OCI-LY7 (cell line): ENCODE results near the gene MTHFD2L. TPM values are rescaled to one million over a fixed set of nuclear protein-coding genes. Genes with fewer than 3 reads are reported as not detected.

Experiments used
- BruUV-seq: library from RNA; stranded (reverse); fragments of 400-500 nt; replicated peaks from 2 replicates; lab custom pipeline; 2021; lab: Mats Ljungman, UMichigan
- CTCF ChIA-PET: fragments of 300-600 bp; sonication (Branson Sonifier 250); formaldehyde crosslinking; loops from one replicate; lab custom pipeline; 2022; ENCODE audit warnings: antibody characterized with exemption; ENCODE audit not compliant: unreplicated experiment; lab: Charles Lee
- POLR2A ChIA-PET: fragments of 300-600 bp; sonication (Branson Sonifier 250); formaldehyde crosslinking; loops from one replicate; lab custom pipeline; 2022; ENCODE audit warnings: antibody characterized with exemption; lab: Charles Lee
- DNase-seq: peaks from one replicate; pipeline ENCODE4 v3.0.0-alpha.2; 2015; ENCODE audit warnings: low spot score
- H2AFZ ChIP-seq: fragments of 200-600 bp; sonication (generic), shearing (Covaris generic); 2 replicates; pipeline ENCODE4 v1.6.1; 2014; ENCODE audit warnings: mild to moderate bottlenecking, antibody characterized with exemption, low read length, moderate library complexity
- H3K27ac ChIP-seq: fragments of 200-600 bp; sonication (generic); 2 replicates; pipeline ENCODE4 v1.5.1; 2014; ENCODE audit warnings: mixed run types, low read depth, mild to moderate bottlenecking, moderate library complexity, low read length, inconsistent platforms; ENCODE audit not compliant: poor library complexity, severe bottlenecking
- H3K36me3 ChIP-seq: fragments of 200-600 bp; sonication (generic); 2 replicates; pipeline ENCODE4 v1.6.1; 2014; ENCODE audit warnings: mild to moderate bottlenecking, antibody characterized with exemption, low read length, moderate library complexity, mixed read lengths; ENCODE audit not compliant: insufficient read depth
- H3K4me1 ChIP-seq: fragments of 200-600 bp; sonication (generic); 2 replicates; pipeline ENCODE4 v1.5.1; 2014; ENCODE audit warnings: mild to moderate bottlenecking, low read length; ENCODE audit not compliant: insufficient read depth, poor library complexity, severe bottlenecking
- H3K4me2 ChIP-seq: fragments of 200-600 bp; sonication (generic); 2 replicates; pipeline ENCODE4 v1.6.1; 2014; ENCODE audit warnings: mild to moderate bottlenecking, low read length
- H3K4me3 ChIP-seq: fragments of 200-600 bp; sonication (generic); 2 replicates; pipeline ENCODE4 v1.5.1; 2014; ENCODE audit warnings: mild to moderate bottlenecking, low read depth, low read length; ENCODE audit not compliant: poor library complexity, severe bottlenecking
- H3K79me2 ChIP-seq: fragments of 200-600 bp; sonication (generic); 2 replicates; pipeline ENCODE4 v1.6.1; 2016; ENCODE audit warnings: low read depth, mild to moderate bottlenecking, low read length, moderate library complexity, mixed read lengths; ENCODE audit not compliant: insufficient read depth
- H3K9me2 ChIP-seq: fragments of 200-600 bp; sonication (generic); 2 replicates; pipeline ENCODE4 v1.6.1; 2016; ENCODE audit warnings: mild to moderate bottlenecking, low read length, mixed read lengths; ENCODE audit not compliant: insufficient read depth
- H3K9me3 ChIP-seq: fragments of 200-600 bp; sonication (generic); 2 replicates; pipeline ENCODE4 v1.6.1; 2014; ENCODE audit warnings: mild to moderate bottlenecking, mixed run types, low read length, mixed read lengths
- H4K20me1 ChIP-seq: fragments of 200-600 bp; sonication (generic); 2 replicates; pipeline ENCODE4 v1.6.1; 2014; ENCODE audit warnings: mild to moderate bottlenecking, antibody characterized with exemption, low read length, moderate library complexity, mixed read lengths; ENCODE audit not compliant: insufficient read depth
- CTCF ChIP-seq: fragments of 200-600 bp; sonication (generic); conservative IDR thresholded peaks from 2 replicates; pipeline ENCODE4 v1.5.1; 2014; ENCODE audit warnings: mild to moderate bottlenecking, antibody characterized with exemption, low read length, moderate library complexity, mixed read lengths
- EZH2phosphoT487 ChIP-seq: fragments of 200-600 bp; sonication (generic); IDR thresholded peaks from 2 replicates; pipeline ENCODE4 v1.6.1; 2018; ENCODE audit warnings: low read depth, borderline replicate concordance, mild to moderate bottlenecking, mixed run types, antibody characterized with exemption, low read length, moderate library complexity, mixed read lengths
- intact Hi-C: fragments of 100-400 bp; cut with micrococcal nuclease; formaldehyde crosslinking; loops from one replicate; pipeline ENCODE4 v1.10.0; 2022; ENCODE audit not compliant: unreplicated experiment
- total RNA-seq, 2 experiments: library from RNA; depleted of rRNA in 1 of 2; stranded (reverse); fragments of >200 nt in 1 of 2; shearing (Covaris generic) in 1 of 2; gene quantifications; 2 replicates each; pipeline ENCODE4 v1.2.3, GENCODE V29; 2014 to 2022

MTHFD2L gene
- total RNA-seq, 2 experiments from 2014 or later: 18.7 to 18.9 TPM

- CTCF ChIA-PET: no interaction called here
- intact Hi-C loops: no loop called here
- Histone ChIP-seq H3K9me3 (no peaks in the 10 kb centered on the region), H3K4me2 (no peak overlapping the region), H3K27ac (no peak overlapping the region), H2AFZ (no peak overlapping the region), H4K20me1 (0 out of 2 replicates have a peak, but pooled peaks cover under 1% of the 10 kb centered on the region), H3K9me2 (no peaks in the 10 kb centered on the region), H3K4me3 (no peak overlapping the region), H3K79me2 (peaks cover 8% of the 10 kb centered on the region; the same call in 1 of the 2 replicates), H3K36me3 (peaks cover 22% of the 10 kb centered on the region), H3K4me1 (no peaks in the 10 kb centered on the region)
- TF ChIP-seq CTCF: no peak
- no peak for TF ChIP-seq EZH2phosphoT487
- DNase-seq: no peak
- POLR2A ChIA-PET: interaction anchor here (0.9 to 1.3 kb wide), 3 partner anchors 10 to 17 kb away, joined by 3 to 4 read pairs (median 3); no protein-coding TSS in a partner anchor
- BruUV-seq: no TSS peak
Measured at GRCh38 chr4:74166818-74167217, 8.9 kb downstream of the MTHFD2L start.

GRCh38 chr4:74167585-74167984 is 9.7 kb downstream of the MTHFD2L start:
- H3K9me2 ChIP-seq: no peaks in the 10 kb centered on the region
- no peak overlapping the region for H3K4me2 ChIP-seq
- H3K9me3 ChIP-seq: no peaks in the 10 kb centered on the region
- POLR2A ChIA-PET: no interaction called here
- CTCF ChIA-PET: no interaction called here
- no peaks in the 10 kb centered on the region for H3K4me1 ChIP-seq
- no peaks in the 10 kb centered on the region; the same call in 1 of the 2 replicates for H3K79me2 ChIP-seq
- no peak overlapping the region for H3K4me3 ChIP-seq
- intact Hi-C loops: no loop called here
- peaks cover 15% of the 10 kb centered on the region for H3K36me3 ChIP-seq
- BruUV-seq: no TSS peak
- no peak for DNase-seq
- H4K20me1 ChIP-seq: no peaks in the 10 kb centered on the region
- no peak overlapping the region for H3K27ac ChIP-seq
- H2AFZ ChIP-seq: no peak overlapping the region
- no peak for TF ChIP-seq CTCF
- no peak for TF ChIP-seq EZH2phosphoT487

GRCh38 chr4:74168841-74169240 is 10.9 kb downstream of the MTHFD2L start:
- Histone ChIP-seq H3K36me3 (peaks cover 4% of the 10 kb centered on the region; the same call in 1 of the 2 replicates), H3K79me2 (no peaks in the 10 kb centered on the region), H2AFZ (no peak overlapping the region), H3K4me3 (no peak overlapping the region), H3K4me2 (no peak overlapping the region), H4K20me1 (no peaks in the 10 kb centered on the region), H3K9me3 (no peaks in the 10 kb centered on the region), H3K4me1 (no peaks in the 10 kb centered on the region), H3K9me2 (no peaks in the 10 kb centered on the region), H3K27ac (no peak overlapping the region)
- ChIA-PET CTCF (no interaction called here), POLR2A (interaction anchor here (0.6 kb wide), 2 partner anchors 12 to 442 kb away, joined by 3 read pairs; no protein-coding TSS in a partner anchor)
- intact Hi-C loops: no loop called here
- no TSS peak for BruUV-seq
- TF ChIP-seq CTCF (no peak), EZH2phosphoT487 (no peak)
- no peak for DNase-seq
